NT2/D1 (cell line): ENCODE measurements around the gene TTC19.

Experiments used
- SUZ12 ChIP-seq: IDR thresholded peaks from 2 replicates; pipeline ENCODE4 v1.6.1; 2011; ENCODE audit not compliant: insufficient read length, insufficient read depth; ENCODE audit errors: extremely low read depth
- YY1 ChIP-seq: IDR thresholded peaks from 2 replicates; pipeline ENCODE4 v1.6.1; 2011; ENCODE audit not compliant: insufficient read length, insufficient read depth
- ZNF274 ChIP-seq: IDR thresholded peaks from 2 replicates; pipeline ENCODE4 v1.6.1; 2011; ENCODE audit warnings: mild to moderate bottlenecking, low read depth, low read length

DNA sequence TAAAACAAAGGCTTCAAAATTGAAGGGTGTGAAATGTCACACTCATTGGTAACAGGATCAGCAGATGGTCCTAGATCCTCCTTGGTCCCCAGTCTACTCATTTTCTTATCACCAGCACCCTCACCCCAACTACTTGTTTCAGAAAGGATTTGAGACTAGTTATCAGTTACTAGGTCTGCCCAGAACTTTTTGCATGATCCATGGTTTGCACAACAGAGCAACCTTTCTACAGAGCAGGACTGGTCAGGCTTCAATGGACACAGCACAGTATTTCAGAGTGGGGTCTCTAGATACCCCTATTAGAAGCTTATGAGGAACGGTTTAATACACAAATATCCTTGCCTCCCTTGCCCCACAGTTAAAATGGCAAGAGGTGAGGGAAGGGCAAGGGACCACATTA, 25.6 kb downstream of the TTC19 start:
- TF ChIP-seq YY1 (no peak), ZNF274 (no peak), SUZ12 (no peak)
